Subcutaneous adipose tissue (tissue), 4 donors: ENCODE data around the gene TIGD7. TPM values are rescaled to one million over a fixed set of nuclear protein-coding genes. Genes with fewer than 3 reads are reported as not detected.

Source experiments
- total RNA-seq, 4 donors: library from RNA; depleted of rRNA; stranded (reverse); fragments of >200 nt; gene quantifications; one replicate each; pipeline ENCODE4 v1.1.0, GENCODE V29; 2016
- TF ChIP-seq, protein P1 (sequence below): fragments of 450-650 bp; IDR thresholded peaks from one replicate; pipeline ENCODE4 v1.5.1; 2016; ENCODE audit warnings: low read depth, mild to moderate bottlenecking, control low read depth, antibody characterized with exemption, moderate library complexity

The TIGD7 gene
- total RNA-seq, 4 donors from 2014 or later, result 3.6 to 7.3 (median 5.2) TPM

DNA sequence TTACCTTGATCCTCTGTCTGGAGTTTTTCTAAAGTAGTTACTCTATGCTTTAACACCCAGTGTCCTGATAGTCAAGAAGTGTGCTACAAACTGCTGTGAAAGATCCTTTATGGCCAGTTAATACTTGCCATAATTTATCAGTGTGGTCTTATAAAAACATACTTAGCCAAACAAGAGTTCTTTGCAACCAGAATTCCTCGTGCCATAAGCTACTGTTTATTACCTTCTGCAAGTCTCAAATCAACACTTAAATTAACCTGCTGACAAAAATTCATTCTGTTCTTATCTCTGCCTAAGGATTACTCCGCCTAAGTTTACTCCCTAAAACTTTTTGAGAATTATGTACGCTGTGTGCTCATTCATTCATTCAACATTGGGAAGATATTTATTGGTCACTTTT lies 22.9 kb upstream of the TIGD7 start:
- TF ChIP-seq, protein P1, sequence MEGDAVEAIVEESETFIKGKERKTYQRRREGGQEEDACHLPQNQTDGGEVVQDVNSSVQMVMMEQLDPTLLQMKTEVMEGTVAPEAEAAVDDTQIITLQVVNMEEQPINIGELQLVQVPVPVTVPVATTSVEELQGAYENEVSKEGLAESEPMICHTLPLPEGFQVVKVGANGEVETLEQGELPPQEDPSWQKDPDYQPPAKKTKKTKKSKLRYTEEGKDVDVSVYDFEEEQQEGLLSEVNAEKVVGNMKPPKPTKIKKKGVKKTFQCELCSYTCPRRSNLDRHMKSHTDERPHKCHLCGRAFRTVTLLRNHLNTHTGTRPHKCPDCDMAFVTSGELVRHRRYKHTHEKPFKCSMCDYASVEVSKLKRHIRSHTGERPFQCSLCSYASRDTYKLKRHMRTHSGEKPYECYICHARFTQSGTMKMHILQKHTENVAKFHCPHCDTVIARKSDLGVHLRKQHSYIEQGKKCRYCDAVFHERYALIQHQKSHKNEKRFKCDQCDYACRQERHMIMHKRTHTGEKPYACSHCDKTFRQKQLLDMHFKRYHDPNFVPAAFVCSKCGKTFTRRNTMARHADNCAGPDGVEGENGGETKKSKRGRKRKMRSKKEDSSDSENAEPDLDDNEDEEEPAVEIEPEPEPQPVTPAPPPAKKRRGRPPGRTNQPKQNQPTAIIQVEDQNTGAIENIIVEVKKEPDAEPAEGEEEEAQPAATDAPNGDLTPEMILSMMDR, result no peak

DNA sequence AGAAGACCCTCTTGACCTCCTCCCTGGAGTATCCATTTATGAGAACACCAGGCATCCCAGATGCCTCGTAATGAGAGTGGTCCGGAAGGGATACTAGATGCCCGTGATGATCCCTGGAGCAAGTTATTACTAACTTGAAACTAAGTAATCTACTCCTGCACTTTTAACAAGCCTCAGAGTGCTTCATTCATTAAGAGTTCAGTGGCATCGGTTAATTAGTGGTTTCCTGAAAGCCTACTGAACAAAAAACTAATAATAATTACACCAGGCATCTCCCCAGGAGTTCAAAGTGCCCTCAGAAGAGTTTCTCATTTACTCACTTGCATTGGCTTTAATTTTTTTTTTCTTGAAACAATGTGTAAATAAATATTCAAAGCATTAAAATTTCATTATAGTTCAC lies 22.3 kb upstream of the TIGD7 start:
- TF ChIP-seq, protein P1, result no peak

DNA sequence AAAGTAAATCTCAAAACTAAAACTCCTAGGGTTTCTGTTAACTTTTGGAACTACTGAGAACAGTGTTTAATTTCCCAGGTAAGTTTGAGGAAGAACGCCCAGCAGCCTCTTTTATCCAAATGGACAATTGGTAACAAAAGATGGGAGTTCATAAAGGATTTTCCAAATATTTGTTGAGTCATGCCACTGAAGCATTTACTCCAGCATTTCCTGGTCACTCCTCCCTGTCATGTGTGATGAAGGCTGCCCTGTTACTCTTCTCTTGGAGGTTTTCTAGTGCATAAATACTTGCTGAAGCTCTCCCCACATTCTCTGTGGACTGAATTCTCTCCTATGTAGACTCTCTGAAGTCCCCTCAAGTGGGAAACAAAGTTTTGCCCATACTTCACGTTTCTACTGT lies 16.6 kb upstream of the TIGD7 start:
- TF ChIP-seq, protein P1, result no peak

DNA sequence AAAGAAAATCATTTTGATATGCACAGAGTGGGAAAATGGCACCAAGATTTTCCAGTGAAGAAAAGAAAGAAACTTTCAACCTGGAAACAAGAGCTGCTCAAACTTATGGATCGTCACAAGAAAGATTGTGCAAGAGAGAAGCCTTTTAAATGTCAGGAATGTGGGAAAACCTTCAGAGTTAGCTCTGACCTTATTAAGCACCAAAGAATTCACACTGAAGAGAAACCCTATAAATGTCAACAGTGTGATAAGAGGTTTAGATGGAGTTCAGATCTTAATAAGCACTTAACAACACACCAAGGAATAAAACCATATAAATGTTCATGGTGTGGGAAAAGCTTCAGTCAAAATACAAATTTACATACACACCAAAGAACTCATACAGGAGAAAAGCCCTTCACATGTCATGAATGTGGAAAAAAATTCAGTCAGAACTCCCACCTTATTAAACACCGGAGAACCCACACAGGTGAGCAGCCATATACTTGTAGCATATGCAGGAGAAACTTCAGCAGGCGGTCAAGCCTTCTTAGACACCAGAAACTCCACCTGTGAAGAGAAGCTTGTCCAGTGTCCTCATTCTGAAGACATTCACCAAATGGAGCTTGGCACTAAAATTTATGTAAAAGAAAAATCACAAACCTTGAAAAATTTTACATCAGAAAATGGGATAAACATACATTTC lies 12.2 kb upstream of the TIGD7 start:
- TF ChIP-seq, protein P1, result no peak

DNA sequence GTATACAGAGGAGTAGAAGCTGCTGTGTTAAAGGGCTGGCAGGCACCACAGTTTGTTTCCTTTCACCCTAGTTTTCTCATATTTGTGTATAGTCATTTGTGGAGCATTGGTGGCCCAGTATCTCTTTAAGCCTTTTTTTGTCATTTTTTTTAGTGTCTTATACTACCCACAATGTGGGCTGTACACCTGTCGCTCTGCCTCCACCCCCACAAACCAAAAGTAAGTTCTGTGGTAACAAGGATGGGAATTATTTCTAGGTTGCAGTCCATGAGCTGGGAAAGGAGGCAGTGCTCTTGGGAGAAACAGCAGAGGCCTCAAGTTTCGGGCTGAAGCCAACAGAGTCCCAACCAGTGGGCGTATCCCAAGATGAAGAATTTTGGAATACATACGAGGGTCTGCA lies 6.3 kb upstream of the TIGD7 start:
- TF ChIP-seq, protein P1, result no peak

DNA sequence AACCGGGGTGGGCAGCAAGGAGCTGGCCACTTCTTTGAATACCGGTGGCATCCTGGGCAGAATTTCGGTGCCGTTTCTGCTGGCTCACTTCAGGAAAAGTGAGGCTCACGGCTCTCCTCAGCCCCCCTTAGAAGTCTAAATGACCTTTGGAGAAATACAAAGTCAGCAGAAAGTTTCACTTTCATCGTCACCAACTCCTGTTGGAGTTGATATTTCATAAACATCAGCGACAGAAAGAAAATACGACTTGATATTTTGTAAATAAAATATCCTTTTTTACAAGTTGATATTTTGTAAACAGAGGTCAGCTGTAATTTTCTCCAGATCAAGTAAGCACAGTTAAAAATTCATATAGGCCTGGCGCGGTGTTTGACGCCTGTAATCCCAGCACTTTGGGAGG lies 848 bp upstream of the TIGD7 start:
- TF ChIP-seq, protein P1, result no peak

DNA sequence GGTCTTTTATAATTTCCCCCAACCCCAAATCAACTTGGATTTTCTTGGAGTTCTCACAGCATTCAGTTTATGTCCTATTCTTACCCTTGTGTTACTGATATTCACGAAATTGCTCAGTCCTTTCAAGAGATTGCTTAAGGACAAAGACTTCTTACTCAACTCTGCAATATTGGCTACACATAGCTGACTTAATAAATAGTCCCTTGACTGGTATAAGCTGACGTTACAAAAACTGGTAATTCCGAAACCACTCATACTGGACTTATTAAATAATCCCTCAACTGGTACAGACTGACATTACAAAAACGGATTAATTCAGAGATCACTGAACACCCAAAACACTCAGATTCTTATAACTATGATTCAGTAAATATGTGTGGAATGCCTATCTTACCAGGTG lies 860 bp downstream of the TIGD7 start:
- TF ChIP-seq, protein P1, result no peak
